Skin of body (tissue), 2 donors: ENCODE measurements around the gene ZNF597. TPM values are rescaled to one million over a fixed set of nuclear protein-coding genes. Genes with fewer than 3 reads are reported as not detected.

ENCODE experiments used
- DNase-seq: peaks from one replicate; lab custom pipeline; 2025; lab: John Stamatoyannopoulos, UW
- total RNA-seq: library from RNA; depleted of rRNA; stranded (reverse); fragments of >200 nt; gene quantifications from one replicate; pipeline ENCODE4 v1.2.3, GENCODE V29; 2014

Gene ZNF597, protein sequence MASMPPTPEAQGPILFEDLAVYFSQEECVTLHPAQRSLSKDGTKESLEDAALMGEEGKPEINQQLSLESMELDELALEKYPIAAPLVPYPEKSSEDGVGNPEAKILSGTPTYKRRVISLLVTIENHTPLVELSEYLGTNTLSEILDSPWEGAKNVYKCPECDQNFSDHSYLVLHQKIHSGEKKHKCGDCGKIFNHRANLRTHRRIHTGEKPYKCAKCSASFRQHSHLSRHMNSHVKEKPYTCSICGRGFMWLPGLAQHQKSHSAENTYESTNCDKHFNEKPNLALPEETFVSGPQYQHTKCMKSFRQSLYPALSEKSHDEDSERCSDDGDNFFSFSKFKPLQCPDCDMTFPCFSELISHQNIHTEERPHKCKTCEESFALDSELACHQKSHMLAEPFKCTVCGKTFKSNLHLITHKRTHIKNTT
- 2.6 TPM for total RNA-seq

GRCh38 chr16:3443108-3444031 lies at the start of gene ZNF597, which contains the start of gene NAA60:
ZNF597 (minus strand) TSS chr16:3443504; CDS start chr16:3443153, 351 bp downstream.
NAA60 (plus strand) TSS chr16:3443680; CDS start chr16:3476228, 32,548 bp downstream.
- peak; percentile 77 for DNase-seq

DNA sequence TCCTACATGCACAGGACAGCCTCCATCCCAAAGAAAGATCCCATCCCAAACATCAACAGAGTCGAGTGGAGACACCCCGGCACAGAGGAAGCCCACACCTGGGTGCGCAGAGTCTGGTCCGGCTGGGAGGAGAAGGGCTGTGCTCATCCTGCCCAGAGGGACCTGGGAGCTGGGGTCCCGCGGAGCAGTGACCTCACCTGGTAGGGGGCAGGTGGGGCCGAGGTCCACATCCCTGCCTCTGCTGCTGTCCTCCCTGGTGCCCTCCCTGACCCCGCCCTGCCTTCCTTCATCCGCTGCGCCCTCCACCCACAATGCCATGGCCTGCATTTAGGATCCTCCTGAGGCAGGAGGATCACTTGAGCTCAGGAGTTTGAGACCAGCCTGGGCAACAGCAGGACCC lies 49.1 kb upstream of the ZNF597 start:
- DNase-seq, result no peak

- no peak for DNase-seq
Observed at GRCh38 chr16:3490911-3491629, 47.8 kb upstream of the ZNF597 start.

DNA sequence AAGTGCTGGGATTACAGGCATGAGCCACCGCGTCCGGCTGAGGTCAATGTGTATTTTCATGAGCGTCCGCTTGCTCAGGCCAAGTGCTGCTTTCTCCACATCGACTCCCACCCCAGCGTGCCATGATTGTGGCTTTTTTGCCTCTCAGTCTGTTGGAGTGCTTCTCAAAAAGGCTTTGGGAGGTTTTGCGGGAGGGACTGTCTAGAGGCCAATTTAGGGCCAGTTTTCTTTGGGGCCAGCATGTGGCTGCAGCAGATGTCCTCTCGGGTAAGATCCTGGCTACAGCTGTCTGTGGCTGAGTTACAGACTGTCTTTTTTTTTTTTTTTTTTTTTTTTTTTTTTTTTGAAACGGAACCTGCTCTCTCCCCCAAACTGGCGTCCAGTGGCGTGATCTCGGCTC lies 45.5 kb upstream of the ZNF597 start:
- DNase-seq, result no peak

DNA sequence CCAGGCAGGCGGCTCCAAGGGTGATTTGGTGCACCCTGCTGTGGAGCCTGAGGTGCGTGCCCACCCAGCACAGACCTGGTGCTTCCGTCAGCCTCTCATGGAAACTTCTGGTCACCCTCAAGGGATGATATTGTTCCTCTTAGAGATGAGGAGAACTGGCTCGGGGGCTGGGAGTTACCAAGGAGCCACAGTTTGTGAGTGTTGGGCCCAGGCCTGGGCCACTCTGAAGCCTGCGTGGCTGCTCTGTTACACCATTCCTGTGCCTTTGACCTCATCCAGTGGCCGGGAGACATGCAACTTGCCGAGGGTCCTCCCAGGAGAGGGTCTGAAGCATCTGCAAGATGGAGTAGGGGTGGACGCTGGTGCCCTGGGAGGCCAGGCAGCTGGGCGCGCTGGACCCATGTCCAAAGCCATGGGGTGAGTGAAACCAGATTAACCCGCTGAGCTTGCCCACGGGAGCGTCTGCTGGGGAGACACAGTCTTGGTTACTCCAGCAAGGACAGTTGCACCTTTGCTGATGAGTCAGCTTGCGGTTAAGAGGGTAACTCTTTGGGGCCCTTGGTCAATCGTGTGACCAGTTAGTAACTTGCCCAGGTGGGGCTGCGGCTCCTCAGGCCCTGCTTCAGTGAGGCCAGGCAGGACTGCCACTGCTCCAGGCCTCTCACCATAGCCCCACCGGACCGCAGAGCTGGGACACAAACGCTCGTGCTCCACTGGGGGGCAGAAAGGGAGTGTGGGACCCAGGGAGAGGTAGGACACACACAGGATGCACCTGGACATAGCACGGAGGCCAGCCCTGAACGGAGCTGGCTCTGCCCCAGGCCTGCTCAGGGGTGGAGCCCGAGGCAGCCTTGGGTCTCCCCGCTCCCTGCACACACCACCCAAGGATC lies 44.5 kb upstream of the ZNF597 start:
- no peak for DNase-seq

DNA sequence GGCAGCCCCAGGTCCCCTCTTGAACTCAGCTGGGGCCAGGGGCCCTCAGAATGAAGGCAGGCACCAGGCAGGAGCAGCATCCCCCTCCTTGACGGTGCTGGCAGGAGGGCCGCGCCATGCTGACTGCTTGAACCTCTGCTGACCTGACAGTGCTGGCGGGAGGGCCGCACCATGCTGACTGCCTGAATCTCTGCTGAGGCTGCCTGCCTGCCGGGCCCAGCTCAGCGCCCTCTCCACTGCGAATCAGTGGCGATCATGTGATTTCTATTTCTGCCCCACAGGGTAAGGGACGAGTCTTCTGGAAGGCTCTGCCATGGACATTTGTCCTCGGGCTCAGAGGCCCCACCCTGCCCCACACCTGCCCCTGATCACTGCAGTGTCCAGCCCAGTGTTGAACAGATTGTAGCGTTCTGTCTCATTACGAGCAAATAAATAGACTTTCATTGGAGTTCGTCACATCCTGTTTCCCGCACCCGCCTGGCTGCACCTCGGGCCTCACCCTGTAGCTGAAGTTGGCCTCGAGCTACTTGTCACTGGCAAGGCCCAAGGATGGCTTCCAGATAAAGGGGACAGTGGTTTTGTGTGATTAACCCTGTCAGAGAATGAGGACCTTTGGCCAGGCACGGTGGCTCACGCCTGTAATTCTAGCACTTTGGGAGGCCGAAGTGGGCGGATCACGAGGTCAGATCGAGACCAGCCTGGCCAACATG lies 43.4 kb upstream of the ZNF597 start:
- DNase-seq, result no peak

- no peak for DNase-seq
Observed at GRCh38 chr16:3485821-3486505, 42.7 kb upstream of the ZNF597 start.

GRCh38 chr16:3485097-3485745 lies 41.9 kb upstream of the ZNF597 start:
- DNase-seq, result no peak

GRCh38 chr16:3484318-3485096 lies 41.2 kb upstream of the ZNF597 start:
- no peak for DNase-seq

DNA sequence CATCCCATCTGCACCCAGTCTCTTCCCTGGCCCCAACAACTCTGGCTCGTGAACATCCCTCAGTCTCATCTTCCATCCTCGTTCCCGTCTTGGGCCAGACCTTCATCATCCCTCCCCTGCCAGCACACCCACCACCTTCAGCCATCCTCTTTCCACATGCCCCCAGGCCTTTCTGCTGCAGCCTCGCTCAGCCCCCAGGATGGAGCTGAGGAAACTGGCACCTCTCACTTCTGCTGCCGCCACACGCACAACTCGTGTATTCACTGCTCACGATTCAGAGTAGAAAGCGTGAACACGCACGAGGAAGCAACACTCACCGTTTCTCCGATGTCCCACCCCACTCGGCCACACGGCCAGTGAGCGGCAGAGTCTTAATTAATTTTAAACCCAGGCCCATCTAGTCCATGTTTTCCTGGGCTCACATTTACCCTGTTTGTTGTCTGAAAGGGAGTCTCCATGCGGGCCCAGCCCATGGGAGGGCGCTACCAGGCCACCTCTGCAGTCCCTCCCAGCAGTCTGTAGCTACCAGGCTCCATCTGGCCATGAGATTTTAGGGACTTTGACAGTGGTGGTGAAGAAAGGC lies 39.4 kb upstream of the ZNF597 start:
- DNase-seq, result no peak

DNA sequence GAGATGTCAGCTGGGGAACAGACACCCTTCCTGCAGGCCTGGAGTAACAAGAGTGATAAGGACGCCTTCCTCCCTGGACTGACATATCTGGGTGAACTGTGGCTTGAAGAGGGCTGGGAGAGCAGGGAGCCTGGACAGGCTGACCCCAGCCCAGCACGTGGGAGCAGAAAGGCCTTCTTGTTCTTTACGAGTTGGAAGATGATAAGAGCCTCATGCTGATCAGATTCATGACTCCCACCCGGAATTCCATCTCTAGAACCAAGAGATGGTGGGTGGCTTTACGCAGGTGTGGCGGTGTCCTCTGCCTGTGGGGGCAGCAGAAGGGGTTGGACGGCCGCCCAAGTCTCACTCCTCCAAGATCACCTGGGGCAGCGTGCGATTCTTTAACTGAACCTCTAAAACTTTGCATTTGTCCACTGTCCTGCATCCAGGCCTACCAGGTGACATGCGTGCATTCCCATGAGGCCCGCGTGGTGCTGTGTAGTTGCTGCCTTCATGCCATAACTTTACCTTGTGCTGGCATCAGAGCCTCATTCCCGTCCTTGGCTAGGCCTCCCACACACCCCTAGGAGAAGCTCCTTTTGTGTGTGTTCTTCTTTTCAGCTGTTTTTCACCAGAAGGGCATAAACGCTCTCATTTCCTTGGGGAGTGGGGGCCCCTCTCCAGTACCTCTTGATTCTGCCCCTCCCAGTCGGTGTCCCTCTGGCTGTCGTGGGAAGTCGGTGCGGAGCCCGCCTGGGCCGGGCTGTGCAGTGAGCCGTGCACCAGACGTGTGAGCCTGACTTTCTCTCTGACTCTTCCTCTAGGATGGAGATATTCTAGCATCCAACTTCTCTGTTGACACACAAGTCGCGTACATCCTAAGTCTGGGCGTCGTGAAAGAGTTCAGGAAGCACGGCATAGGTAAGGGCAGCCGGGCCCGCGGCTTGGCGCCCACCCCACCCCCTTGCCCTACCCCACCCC lies 38.7 kb upstream of the ZNF597 start:
- DNase-seq, result no peak

DNA sequence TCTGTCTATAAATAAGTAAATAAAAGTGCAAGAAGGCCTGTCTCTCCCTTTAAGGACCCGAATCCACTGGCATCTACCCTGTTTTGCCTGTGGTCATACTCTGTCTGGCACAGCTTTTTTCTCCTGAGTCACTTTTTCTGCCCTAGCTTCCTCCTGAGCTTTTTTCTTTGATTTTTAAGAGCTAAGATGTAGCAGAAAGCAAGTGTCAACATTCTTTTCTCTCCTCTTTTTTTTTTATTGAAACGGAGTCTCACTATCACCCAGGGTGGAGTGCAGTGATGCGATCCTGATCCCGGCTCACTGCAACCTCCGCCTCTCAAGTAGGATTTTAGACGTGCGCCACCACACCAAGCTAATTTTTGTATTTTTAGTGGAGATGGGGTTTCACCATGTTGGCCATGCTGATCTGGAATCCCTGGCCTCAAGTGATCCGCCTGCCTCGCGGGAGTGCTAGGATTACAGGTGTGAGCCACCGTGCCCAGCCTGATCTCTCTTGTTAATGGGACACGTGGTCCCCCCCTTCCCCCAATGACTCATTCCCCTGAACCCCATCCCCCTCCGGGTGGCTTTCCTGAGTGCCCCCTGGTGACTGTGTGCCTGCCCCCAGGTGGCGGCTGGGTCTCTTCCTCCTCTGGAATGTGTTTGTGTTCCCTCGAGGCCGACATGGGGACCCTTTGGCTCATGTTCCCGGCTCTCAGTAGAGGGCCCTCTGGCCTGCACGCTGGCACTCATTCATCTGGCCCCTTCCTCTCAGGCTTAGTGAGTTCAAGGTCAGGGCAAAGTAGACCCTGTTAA lies 37.8 kb upstream of the ZNF597 start:
- no peak for DNase-seq

- DNase-seq, result no peak
Observed at GRCh38 chr16:3479654-3480216, 36.4 kb upstream of the ZNF597 start.

DNA sequence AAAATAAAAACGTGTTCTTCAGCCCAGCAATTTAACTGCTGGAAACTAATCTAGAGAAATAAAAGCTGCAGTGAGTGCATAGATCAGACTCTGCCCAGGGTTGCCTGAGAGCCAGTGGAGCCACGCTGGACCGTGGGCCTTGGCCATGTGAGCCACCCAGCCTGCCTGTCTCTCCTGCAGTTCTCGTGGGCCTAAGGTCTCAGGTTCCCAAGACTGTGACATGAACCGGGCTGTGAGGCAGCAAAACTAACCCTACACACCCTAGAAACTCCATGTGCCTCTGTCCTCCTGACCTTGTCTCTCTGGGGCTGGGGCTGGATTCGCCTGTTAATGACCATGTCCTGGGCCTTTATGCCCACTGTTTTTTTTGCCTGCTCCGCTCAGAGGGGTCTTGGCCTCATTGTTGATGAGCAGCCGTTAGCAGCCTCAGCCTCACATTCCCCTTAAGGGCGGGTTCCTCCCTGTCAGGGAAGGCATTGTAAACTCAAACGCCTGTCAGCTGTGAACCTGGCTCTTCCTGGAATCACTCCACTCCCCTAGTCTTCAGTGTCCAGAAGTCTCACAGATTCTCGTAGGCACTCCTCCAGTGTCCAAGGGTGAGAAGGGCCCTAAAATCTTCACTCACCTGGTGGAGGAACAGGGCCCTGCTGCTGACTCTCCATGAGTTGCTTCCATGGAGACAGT lies 35.1 kb upstream of the ZNF597 start:
- no peak for DNase-seq

- DNase-seq, result no peak
Observed at GRCh38 chr16:3476409-3476808, 33.1 kb upstream of the ZNF597 start.
